Stimulated activated CD4-positive, alpha-beta T cell treated with anti-CD3 and anti-CD28 coated beads, TNF-alpha, amount 100 ng/mL, for 1 hour (primary cell): ENCODE measurements around the gene WNT9A.
"Not testable (repeated sequence)": the region's sequence is repeated elsewhere in the genome, so short reads cannot be mapped to it uniquely, and the experiment has no call there.

ENCODE experiments used
- DNase-seq, 3 donors: peaks; one replicate each; pipeline ENCODE4 v3.0.0-alpha.2; 2020; ENCODE audit warnings: low read depth in 3 of 3, low spot score in 1 of 3

The WNT9A gene

DNA sequence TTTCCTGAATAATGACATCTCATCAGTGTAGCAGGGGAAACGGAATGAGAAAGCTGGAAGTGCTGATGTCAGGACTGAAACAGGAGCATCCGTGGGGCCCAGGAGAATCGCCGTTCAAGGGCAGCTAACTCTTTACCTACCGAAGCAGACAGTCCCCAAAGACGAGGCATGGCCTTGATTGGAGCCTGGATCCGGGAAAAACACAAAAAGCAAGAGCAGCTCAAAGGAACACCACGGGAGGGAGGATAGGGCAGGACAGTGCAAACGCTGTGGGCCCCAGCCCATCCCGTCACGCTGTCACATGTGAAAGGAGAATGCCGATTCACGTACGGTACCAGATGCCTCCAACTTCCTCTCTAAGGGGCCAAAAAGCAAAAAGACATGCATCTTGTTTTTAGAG is 34.9 kb downstream of the WNT9A start:
- no peak for DNase-seq

DNA sequence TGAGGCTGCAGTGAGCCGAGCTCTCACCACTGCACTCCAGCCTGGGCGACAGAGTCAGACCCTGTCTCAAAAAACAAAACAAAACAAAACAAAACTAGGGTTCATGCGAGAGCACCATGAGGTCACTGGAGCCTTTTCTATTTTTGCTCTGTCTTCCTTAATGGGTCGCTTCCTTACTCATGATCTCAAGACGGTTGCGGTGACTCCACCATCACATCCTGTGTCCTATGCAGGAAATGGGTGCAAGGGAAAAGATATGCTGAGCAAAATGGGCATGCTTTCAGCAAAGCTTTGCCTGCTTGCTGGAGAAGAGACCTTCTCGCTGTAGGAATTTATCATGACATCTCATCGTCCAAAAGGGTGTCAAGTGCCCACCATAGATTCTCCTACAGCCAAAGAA is 36.4 kb downstream of the WNT9A start:
- no peak for DNase-seq

DNA sequence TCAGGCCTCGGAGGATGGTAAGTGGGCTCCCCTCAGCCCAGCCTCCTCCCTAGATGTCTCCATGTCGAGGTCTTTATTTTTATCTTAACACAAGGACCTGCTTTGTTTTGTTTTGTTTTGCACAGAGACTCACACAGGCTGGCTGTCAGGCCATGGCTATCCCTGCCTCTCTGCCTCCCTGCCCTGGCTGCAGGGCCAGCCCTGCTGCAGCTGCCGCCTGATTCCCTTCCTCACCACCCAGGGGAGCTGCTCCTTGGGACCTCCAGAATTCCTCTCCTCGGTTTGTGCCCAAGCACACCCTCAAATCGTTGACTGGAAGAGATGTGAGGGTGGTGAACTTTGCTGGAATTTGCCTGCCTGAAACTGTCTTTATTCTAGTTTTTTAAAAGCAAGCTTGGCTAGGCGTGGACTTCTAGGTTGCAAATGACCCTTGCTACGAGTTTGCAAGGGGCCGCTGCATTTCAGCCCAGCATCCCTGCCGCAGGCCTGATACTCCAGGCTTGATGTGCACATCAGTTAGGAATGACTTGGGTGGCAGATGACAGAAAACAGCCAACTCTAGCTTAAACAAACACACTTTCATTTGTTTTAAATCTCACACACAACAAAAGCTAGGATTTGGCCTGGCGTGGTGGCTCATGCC is 37.1 kb downstream of the WNT9A start:
- no peak for DNase-seq

DNA sequence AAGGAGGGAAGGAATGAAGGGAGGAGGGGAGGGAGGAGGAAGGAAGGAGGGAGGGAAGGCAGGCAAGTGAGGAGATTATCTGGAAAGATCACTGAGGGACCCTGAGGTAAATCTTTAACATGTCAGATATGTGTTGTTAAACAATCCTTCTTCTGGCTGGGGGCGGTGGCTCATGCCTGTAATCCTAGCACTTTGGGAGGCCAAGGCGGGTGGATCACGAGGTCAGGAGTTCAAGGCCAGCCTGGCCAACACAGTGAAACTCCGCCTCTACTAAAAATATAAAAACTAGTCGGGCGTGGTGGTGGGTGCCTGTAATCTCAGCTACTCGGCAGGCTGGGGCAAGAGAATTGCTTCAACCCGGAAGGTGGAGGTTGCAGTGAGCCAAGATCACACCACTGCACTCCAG is 37.8 kb downstream of the WNT9A start:
- not testable (repeated sequence) for DNase-seq

DNA sequence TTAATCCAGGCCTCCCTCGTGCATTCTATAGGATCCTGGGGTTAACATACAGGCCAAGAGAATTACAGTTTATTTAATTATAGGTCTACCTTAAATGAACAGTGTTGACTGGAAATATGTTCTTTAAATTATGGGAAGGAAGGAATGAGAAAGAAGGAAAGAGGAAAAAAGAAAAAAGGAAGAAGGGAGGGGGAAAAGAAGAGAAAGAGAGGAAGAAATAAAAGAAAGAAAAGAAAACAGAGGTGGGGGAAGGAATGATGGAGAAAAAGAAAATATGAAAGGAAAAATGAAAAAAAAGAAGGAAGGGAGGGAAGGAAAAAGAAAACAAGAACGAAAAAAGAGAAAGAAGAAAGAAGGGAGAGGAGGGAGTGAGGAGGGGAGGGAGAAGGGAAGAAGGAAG is 38.5 kb downstream of the WNT9A start:
- no peak for DNase-seq

DNA sequence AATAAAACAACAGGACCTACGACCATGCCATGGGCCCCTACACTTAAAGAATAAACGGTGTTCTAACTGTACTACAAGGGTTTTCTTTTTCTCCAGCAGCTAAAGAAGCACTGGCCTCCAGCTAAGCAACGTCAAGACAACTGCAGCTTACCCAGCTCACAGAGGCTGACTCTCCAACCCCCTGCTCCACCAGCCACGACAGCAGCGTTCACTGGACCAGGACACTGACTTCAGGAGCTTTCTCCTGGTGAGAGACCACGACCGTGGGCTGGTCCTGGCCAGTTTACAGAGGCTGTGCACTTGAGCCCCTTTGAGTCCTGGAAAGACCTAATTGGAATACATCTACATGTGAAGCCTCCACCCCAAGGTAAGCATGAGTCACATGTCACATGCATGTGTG is 39.4 kb downstream of the WNT9A start:
- DNase-seq = no peak

DNA sequence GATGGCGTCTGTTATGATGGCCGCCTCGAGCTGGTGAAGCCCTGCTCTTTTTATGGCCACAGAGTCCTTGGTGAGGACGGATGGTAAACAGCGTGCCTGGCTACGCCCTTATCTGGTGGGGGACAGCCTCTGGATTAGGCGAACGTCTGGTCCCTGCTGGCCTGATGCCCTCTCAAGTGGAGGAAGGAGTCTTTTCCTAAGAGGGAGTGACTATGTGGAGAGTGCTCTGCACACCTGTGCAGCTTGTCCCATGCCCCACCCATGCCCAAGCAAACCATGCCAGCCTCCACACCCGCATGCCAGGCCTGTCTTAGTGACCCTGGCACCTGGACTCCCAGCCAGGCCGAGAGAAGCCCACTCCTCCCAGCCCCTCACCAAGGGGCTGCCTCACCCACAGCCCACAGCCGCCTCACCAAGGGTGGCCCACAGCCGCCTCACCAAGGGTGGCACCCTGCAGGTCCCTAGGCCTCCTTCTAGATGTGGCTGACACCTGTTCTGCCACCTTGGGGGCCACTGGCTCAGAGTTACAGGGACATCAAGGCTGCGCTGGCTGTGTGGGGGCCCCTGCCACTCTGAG is 40.2 kb downstream of the WNT9A start:
- no peak for DNase-seq

DNA sequence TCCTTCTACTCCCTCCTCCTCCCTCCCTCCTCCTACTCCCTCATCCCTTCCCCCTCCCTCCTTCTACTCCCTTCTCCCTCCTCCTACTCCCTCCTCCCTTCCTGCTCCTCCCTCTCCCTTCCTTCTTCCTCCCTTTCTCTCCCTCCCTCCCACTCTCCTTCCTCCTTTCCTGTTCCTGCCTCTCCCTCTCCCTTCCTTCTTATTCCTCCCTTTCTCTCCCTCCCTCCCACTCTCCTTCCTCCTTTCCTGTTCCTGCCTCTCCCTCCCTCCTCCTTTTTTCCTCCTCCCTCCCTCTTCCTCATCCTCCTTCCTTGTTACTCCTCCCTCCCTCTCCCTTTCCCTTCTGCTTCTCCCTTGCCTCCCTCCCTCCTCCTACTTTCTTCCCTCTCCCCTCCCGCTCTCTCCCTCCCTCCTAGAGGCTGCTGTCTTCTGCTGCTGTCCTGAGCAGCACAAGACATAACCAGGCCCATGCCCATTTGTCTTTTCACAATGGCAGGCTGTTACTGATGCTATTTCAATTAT is 41.1 kb downstream of the WNT9A start:
- DNase-seq = no peak

DNA sequence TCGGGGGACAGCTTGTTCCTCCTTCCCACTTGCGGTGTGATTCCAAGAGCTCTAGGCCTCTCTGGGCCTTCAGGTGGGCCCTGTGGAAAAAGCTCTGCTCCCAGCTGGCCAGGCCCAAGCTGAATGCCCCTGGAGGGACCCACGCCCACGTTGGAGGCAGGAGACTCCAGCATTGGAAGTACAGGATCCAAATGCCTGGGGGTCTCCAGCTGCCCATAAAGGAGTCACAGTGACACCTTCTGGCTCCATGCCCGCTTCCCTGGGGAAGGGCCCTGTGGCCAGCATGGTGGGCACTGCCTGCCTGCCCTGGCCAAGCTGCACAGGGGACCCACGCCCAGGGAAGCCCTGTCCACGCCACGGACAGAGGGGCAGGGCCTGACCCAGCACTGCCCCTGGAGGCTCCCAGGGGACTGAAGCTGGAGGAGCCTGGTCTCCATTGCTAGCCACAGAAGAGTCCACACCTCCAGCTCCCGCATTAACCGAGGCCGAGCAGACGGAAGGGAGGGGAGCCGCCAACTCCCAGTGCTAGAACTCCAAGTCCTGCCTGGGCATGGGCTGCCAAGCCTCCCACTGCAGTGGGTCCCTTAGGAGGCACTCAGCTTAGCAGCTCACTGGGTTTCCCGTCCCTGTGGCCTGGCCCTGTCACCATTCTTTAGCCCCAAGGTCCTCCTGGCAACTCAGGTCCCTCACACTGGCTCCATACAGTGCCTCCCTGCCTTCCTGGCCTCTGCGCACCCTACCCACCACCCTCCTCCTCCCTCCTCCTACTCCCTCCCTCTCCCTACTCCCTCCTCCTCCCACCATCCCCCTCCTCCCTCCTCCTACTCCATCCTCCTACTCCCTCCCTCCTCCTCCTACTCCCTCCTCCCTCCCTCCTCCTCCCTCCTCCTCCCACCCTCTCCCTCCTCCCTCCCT is 41.9 kb downstream of the WNT9A start:
- DNase-seq = no peak

DNA sequence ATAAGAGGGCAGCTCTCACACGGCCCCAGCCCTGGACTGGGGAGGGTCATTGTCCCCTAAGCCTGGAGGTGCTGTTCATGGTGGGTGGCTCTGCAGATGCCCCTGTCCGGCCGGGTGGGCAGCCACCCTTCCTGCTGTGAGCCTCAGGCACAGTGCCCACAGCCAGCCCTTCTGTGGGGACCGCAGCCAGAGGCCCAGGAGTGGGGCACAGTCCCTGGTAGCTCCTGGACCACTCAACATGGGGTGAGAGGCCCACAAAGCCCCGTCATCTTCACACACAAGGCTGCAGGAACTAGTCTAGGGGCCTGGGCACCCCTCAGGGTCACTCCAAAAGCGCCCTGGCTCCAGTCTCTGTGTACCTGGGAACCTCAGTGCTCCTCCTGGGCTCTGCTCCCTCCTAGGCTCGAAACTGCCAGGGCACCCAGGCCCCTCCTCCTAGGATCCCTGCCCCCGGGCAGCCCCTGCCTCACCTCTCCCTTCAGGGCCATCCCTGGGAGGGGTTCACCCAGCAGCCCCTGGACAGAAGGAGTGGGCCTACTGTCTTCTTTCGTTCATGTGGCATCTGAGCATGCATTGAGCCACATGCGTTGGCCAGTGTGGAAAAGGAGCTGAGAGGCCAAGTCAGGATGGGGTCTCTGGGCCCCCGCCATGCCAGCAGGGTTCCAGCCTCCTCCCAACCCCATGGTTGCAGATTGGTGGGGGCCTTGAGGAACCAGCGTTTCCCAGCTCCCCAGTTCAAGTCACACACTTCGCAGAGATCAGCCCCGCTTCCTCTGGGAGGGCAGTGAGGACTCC is 43.0 kb downstream of the WNT9A start:
- no peak for DNase-seq

DNA sequence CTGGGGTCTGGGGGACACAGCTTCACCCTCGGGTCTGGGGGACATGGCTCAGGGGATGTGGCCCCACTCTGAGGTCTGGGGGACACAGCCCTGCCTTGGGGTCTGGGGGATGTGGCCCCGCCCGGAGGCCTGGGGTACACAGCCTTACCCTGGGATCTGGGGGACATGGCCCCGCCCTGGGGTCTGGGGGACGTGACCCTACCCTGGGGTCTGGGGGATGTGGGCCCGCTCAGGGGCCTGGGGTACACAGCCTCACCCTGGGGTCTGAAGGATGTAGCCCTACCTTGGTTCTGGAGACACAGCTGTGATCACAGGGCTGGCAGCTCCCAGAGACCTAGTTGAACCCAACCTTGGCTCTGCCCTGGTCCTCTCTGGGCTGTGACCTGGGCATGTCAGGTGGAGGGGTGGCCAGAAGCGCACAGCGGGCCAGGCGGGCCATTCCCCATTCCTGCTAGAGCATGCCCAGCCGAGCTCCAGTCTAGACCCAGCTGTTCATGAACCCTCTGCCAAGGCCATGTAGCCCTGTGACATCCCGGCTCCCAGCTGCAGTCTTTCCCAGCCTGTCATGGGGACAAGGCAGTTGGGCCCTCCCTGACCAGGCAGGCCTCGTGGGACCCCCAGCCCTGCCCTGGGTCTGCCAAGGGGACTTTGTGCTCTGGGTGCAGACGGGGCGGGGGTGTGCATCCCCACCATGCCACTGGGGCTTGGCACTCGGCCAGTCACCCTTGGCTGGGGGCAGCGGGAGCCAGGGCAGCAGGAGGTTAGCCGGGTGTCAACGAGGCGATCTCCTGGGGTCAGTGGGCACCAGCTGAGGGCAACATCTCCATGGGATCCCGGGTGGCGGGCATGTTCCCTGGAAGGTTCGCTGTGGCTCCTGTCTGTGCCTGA is 43.9 kb downstream of the WNT9A start:
- DNase-seq = no peak

DNA sequence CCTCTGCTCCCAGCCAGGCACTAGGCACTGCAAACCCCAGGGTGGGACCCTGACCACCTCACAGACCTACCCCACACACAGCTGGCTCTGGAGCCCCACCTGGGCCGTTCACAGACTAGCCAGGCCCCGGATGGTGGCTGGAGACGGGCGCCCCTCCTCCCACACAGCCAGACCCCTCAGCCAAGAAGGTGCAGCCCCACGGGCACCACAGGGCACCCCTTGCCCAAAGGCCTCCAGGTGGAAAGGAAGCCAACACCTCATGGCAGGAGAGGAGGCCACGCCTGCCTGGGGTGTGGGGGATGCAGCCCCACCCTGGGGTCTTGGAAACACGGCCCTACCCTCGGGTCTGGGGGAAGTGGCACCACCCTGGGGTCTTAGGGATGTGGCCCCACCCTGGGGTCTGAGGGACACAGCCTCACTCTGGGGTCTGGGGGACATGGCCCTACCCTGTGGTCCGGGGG is 44.6 kb downstream of the WNT9A start:
- DNase-seq = no peak

DNA sequence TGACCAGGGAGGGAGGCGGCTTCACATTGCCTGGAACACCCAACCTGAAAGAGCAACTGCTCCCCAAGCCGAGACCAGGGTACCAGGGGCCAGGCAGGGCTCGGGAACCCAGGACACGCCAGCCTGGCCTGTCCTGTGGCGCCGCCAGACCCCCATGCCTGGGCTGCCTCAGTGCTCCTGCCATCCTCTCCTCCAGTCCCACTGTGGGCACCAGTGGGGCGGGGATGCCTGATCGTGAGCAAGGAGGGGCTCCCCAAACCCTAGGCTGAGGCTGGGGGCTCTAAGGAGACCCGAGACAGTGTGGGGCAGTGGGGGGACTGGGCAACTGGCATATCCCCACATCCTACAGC is 45.1 kb downstream of the WNT9A start:
- DNase-seq = no peak

DNA sequence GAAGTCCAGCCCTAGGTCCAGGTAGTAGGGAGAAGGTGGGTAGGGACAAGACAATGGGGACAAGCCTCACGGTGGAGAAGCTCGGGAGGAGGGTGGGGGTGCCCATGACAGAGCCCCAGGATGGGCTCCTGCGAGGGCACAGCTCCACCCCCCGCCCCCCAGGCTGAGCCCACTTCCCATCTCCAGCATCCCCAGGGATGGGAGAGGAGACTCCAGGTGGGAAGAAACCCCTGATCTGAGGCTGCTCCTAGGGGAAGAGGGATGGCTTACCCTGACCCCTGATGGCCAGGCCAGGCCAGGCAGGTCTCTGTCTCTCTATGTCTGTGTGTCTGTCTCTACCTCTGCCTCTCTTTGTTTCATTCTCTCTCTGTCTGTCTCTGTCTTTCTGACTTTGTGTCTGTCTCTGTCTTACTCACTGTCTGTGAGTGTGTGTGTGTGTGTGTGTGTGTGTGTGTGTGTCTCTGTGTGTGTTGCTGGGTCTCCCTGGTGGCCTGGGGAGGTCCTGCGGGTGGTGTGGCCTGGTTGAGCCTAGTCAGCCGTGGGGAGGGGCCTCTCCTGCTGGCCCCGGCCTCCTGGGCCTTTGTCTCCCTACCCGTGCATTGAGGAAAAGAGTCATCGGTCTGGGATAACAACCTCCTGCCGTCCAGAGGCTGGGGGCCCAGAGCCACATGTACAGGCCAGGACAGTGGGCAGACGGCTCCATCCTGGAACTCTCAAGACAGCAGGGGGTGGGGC is 45.7 kb downstream of the WNT9A start:
- DNase-seq = no peak

DNA sequence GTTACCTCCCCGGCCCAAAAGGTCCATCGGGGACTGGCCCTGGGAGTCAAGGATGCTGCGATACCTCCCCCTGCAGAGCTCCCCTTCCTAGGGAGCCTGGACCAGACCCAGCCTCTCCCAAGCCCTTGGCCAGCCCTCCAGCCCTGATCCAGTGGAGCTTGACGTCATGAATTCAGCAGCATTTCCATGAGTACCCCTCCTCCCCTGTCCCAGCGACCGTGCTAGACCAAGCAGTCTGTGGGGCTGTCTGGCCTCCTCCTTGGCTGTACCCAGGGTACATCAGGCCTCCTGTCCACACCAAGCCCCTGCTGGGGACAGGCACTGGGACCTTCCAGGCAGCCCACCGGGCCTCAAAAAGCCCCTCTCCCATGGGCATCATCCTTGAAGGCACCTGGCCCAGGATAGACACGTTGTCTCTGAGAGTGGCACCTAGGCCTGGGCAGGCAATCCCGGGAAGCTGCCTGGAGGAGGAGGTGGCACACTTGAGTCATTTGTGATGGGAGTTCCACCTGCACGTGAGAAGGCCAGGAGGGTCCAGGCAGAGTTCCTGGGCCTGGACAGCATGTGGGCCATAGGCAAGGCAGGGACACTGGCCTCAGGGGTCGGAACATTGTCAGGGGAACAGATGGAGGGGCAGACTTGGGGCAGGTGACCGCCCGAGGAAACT is 46.4 kb downstream of the WNT9A start:
- no peak for DNase-seq

DNA sequence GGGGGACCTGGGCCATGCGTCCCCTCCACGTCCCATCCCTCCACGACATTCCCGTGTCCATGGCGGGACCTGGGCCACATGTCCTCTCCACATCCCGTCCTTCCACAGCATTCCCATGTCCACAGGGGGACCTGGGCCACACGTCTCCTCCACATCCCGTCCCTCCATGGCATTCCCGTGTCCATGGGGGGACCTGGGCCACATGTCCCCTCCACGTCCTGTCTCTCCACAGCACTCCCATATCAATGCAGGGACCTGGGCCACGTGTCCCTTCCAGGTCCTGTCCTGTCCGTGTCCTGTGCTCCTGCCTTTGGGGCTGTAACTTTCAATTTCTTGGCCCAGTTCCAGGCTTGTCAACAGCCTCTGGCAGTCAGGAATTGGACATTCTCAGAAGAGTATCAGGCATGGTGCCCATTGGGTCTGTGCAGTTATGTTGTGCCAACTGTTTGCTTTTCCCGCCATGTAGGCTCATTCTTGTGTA is 47.1 kb downstream of the WNT9A start:
- DNase-seq = no peak

DNA sequence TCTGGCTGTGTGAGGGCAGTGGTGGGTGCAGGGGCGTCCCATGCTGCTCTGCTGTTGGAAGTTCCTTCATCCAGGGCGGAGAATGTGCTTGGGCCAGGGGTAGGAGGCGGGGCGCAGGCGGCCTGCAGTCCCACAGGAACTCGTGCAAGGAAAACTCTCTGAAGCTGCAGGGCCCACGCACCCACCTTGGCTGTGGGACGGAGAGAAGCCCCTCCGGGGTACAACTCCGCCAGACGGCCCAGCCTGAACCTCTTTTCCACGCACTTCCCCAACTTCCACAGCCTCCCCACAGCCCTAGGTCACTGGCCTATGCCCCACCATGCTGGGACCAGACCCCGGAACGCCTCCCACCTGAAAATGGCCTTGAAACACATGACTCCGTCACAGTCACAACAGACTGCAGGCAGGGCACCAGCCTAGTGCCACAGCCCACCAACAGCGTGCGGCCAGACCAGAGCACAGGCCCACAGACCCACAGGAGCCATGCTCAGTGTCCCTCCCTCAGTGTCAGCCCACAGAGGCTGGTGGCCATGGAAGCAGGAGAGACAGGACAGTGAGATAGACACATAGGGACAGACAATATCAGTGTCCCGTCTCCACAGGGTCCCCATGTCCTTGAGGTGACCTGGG is 47.8 kb downstream of the WNT9A start:
- no peak for DNase-seq

DNA sequence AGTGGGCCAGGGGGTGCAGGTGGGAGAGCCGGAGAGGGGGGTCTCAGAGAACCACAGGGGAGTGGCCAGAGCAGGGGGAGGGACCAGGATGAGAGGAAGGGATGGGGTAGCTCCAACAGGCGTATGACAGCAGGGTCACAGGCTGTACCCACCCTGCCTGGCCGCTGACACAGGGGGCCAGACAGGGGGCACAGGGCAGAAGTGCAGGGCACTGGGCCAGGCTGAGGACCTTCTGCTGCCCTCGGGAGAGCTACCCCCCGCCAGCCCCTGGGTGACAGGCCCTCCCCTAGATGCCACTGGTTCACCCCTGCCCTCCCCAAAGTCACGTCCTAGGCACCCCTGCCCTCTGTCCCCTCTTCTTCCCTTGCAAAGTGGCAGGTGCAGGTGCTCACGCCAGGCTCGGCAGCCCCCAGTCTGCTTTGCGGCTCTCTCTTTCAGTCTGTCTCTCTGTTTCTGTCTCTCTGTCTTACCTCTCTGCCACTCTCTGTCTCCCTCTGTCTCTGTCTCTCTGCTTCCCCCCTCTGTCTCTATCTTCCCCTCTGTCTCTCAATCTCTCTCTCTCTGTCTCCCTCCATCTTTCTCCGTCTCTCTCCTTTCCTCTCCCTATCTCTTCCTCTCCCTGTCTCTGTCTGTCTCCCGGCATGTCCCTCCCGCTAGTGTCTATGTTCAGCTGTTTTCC is 48.5 kb downstream of the WNT9A start:
- no peak for DNase-seq
